CMK (cell line): ENCODE results near the gene KIRREL3.

Experiments
- DNase-seq: peaks from one replicate; pipeline ENCODE4 v3.0.0-alpha.2; 2010; ENCODE audit warnings: low read depth

KIRREL3 gene

GRCh38 chr11:127000291-127000968, at the start of gene KIRREL3:
Gene KIRREL3, minus strand, starts transcription at chr11:127000770.
- DNase-seq, result no peak

DNA sequence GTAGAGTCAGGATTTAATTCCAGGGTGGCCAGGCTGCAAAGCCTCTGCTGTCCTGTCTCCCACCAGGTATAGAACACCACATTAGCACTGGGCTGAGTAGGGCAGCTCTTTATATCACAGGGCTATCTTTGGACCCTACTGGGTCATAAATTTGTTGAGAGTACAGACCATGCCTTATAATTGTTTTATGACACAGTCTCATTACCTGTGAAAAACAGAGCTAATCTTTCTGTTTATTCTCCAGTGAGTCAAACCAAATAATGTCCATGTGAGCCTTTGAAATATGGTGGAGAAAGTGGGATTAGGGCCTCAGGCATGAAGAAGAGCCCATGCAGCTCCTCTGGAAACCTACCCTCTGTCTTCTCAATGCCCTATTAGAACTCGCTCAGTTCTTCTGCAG, 49.6 kb upstream of the KIRREL3 start:
- no peak for DNase-seq

- no peak for DNase-seq
These were observed 48.9 kb upstream of the KIRREL3 start for GRCh38 chr11:127049486-127049885.

- no peak for DNase-seq
These were observed 44.0 kb upstream of the KIRREL3 start for GRCh38 chr11:127044535-127044934.

DNA sequence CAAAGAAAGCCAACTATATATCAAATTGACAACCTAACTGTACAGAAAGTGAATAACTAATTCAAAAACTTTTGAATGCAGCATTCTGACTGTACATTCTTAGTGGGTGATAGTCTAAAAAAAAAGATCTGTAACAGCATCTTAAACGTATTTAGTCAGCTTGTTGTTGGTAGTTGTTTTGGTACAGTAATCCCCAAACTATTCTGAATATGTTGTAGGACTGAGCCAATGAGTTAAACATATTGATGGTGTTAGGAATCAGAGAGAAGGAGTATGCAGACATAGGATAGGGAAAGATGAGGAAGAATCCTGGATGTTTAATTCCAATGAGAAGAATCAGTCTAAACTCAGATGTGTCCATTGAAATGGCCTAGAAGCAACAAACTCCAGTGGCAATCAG, 41.9 kb upstream of the KIRREL3 start:
- no peak for DNase-seq

DNA sequence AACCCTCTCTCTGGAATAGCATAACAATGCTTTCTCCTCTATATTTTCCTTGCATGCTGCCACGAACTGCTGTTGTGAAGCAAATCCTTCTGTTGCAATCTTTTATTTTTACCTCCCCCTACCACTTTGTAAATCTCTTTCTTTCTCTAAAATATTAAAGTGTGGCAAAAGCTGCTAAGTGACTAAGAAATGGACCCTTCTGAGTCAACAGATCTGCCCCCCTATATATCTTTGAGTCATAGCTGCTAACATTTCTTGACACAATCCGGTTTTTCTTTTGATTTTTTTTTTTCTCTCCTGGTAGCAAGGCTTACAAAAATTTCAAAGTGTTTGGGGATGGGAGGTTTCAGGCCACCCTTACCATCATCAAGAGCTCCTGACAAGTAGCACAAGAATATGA, 39.0 kb upstream of the KIRREL3 start:
- DNase-seq, result no peak

- no peak for DNase-seq
These were observed 37.0 kb upstream of the KIRREL3 start for GRCh38 chr11:127037596-127037995.

- DNase-seq, result no peak
These were observed 36.4 kb upstream of the KIRREL3 start for GRCh38 chr11:127037001-127037400.

GRCh38 chr11:127035824-127036223, 35.3 kb upstream of the KIRREL3 start:
- no peak for DNase-seq

- no peak for DNase-seq
These were observed 34.4 kb upstream of the KIRREL3 start for GRCh38 chr11:127034973-127035372.

DNA sequence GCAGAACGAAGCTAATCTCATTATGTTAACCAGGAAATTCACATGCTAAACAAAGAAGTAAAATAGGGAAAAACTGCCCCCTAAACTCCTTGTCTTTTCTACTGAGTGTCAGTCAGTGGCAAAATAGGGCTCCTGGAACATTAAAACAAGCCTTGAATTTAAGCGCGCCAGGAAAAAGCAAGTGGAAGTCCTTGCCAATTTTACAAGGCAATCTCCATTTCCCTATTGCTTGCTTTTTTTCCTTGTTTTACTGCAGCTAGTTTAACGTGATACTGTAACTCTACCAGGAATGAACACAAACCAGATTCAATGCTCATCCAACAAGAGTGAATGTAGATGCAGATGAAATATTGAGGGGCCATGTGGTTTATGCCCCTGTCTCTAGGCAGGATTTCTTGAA, 28.1 kb upstream of the KIRREL3 start:
- no peak for DNase-seq

GRCh38 chr11:127027789-127028188, 27.2 kb upstream of the KIRREL3 start:
- no peak for DNase-seq

- no peak for DNase-seq
These were observed 26.4 kb upstream of the KIRREL3 start for GRCh38 chr11:127027000-127027399.

- DNase-seq, result no peak
These were observed 23.4 kb upstream of the KIRREL3 start for GRCh38 chr11:127023991-127024390.

- no peak for DNase-seq
These were observed 18.2 kb upstream of the KIRREL3 start for GRCh38 chr11:127018683-127019279.

- no peak for DNase-seq
These were observed 16.9 kb upstream of the KIRREL3 start for GRCh38 chr11:127017482-127017881.

GRCh38 chr11:127013550-127013949, 13.0 kb upstream of the KIRREL3 start:
- DNase-seq, result no peak

GRCh38 chr11:127006311-127006710, 5.7 kb upstream of the KIRREL3 start:
- DNase-seq, result no peak

DNA sequence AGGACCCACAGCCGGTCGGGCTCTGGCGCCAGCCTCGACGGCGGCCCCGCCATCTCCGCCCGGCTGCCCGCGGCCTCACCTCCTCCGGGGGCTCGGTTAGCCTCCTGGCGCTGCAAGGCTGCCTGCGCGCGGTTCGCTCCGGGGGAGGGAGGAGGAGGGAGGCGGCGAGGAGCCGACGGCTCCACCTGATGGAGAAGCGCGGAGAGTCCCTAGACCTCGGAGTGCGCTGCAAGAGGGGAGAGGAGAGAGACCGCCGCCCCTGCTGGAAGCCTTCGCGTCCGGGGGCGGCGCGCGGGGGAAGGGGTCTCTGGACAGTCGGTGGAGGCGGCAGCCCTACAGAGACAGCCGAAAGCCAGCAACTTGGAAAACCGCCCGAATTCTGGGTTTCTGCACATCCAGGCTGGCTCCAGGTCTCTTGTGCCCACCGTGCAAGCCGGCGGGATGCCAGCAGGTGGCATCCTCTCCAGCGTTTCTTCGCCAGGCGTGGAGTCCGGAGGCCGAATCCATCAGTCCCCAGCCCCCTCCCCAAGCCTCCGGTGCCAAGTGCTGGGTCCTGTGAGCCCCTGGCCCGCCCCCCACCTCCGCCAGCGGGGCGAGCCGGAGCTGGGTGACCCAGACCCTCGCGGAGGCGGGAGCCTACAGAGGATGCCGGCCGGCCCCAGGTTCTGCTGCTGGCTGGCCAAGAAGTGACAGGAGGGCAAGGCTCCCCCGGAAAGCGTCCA, 2.9 kb upstream of the KIRREL3 start:
- DNase-seq, result no peak

DNA sequence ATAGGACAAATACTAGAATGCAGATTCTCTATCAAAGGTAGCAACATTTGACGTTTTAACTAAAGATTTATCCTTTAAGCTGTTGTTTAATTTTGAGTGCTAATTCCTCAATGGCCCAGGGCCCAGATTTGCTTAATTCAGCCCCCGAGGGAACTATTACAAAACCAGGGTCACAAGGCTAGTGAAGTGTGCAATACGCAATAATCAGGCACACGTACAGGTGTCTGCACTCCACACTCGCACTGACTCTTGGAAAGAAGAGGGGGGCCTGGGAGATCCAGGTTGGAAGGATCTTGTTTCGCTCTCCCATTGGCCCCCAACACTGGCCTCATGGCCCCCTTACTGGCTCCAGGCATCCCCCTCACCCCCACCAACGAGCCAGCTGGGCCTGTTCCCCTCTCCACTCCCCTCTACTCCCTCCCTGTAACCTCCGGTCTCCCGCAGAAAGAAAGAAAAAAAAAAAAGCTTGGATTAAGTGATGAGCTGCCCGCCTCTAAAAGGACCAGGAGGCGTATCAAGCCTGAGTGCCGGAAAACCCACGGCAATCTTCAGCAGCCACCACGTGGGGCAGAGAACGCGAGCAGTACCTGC, 2.2 kb upstream of the KIRREL3 start:
- DNase-seq, result no peak

DNA sequence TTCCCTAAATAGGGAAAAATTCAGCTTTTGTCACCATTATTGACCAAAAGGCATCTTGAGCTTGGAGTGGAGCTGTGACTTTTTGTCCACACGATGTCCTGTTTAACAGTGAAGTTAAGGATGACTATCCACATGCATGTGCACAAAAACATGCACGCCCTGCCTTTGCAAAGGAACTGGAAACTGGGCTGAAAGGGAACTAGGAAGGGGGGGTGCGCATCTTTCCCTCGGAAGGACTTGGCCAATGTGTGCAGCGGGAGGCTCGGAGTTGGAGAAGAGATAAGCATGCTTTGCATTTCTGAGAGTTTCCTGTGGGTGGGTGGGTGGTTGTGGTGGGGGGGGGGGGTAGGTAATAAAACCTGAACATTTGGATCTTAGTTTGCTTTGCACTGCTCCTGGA, 411 bp upstream of the KIRREL3 start:
- no peak for DNase-seq

- no peak for DNase-seq
These were observed 1.2 kb downstream of the KIRREL3 start for GRCh38 chr11:126999366-126999765.

GRCh38 chr11:126997641-126998040, 2.9 kb downstream of the KIRREL3 start:
- DNase-seq, result no peak
